Measurements from ENCODE around the gene SDR42E2. TPM values are rescaled to one million over a fixed set of nuclear protein-coding genes. Genes with fewer than 3 reads are reported as not detected.
A peak's percentile ranks its signal among the peaks of the same experiment; 100 is the strongest.
"Not testable (repeated sequence)": the region's sequence is repeated elsewhere in the genome, so short reads cannot be mapped to it uniquely, and the experiment has no call there.

The SDR42E2 gene
- total RNA-seq, 4 donors from 2014 or later = not detected

GRCh38 chr16:22195445-22195694 is 33.1 kb downstream of the SDR42E2 start:
- ATAC-seq (ENCODE audit: low FRiP score) (no peak), DNase-seq (ENCODE audit: low spot score) (no peak)
- no peak for TF ChIP-seq CTCF (IDR thresholded peaks at IDR 0.05)

DNA sequence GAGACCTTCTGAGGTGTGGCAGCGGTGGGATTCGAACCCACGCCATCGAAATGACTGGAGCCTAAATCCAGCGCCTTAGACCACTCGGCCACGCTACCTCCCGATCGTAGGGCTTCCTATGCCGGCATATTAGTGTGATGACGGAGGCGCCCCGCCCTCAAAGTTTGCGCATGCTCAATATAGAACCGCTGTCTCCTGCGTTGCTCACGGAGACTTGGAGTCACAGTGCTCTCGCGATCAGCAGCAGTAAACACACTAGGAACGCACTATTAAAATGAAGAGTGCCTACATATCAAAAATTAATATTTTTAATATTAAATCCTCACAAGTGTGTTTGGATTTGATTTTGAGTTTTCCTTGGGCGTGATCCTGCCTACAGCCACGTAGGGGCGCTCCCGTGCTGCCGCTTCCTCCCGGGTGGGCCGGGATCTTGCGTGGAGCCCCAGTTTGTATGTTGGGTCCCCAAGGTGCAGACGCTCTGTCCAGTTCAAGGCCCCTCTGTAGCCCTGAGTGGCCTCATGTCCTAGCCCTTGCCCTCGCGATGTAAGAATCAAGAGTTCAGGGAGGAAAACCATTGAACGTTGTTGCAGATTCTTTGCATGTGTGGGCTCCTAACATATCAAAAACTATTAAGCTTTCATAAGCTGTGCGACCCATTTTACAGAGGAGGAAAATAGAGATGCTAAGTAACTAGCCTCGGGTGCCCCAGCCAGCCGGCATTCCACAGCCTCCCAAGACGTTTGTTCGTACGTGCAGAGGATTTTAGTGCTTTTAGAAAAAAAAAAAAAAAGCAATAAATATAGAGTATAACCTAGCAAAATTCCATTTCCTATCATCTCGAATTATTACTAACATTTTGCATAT is 33.6 kb downstream of the SDR42E2 start:
- ATAC-seq (ENCODE audit: low FRiP score) = peak; percentile 57
- DNase-seq (ENCODE audit: low spot score) = peak; percentile 87
- peak in 2 of 3 donors; percentile 38 to 44 for TF ChIP-seq CTCF (IDR thresholded peaks at IDR 0.05)

DNA sequence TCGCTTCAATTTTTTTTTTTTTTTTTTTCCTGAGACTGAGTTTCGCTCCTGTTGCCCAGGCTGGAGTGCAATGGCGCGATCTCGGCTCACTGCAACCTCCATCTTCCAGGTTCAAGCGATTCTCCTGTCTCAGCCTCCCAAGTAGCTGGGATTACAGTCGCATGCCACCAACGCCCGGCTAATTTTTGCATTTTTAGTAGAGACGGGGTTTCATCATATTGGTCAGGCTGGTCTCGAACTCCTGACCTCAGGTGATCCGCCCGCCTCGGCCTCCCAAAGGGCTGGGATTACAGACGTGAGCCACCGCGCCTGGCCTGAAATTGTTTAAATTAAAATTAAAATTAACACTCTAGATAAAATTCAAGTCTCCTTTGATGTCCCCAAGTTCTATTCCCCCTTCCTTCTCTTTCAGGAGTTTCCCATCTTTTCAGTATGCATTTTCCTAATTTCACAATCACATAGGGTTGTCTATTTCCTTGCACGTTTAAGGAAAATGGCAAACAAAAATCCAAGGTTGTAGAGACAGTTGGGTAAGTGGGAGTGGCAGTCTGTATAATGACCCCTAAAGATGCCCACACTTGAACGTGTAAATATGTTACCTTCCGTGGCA is 34.4 kb downstream of the SDR42E2 start:
- not testable (repeated sequence) for ATAC-seq (ENCODE audit: low FRiP score)

DNA sequence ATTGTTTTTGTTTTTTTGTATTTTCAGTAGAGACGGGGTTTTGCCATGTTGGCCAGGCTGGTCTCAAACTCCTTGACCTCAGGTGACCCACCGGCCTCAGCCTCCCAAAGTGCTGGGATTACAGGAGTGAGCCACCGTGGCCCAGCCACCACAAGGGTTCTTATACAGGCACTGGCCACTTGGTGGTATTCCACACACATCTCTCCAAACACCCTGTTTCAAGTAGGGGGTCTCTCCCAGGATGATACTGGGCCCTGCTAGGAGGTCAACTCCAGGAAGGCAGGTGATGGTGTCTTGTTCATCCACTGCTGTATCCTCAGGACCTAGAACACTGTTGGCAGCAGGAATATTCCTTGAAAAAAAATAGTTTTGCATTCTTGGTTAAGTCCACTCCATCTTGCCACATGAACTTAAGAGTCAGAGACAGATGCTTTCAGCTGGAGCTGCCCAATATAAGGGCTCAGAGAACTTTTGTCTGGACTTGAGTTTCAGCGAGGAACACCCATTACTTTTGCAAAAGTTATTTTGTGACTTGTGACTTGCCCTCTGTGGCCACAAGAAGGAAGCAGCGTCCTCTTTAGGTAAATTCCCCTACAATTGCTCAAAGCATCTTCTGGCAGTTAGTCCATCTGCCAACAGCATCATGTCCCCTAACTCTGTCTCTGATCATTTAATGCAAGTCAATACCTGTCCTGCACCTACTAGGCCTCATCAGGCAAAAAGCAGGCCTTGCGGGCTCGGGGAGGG is 36.4 kb downstream of the SDR42E2 start:
- no peak for ATAC-seq (ENCODE audit: low FRiP score)
- TF ChIP-seq CTCF (IDR thresholded peaks at IDR 0.05) = no peak
- DNase-seq (ENCODE audit: low spot score) = no peak

More for the DNA sequence above, 34.4 kb downstream of the SDR42E2 start:
- not testable (repeated sequence) for DNase-seq (ENCODE audit: low spot score)

DNA sequence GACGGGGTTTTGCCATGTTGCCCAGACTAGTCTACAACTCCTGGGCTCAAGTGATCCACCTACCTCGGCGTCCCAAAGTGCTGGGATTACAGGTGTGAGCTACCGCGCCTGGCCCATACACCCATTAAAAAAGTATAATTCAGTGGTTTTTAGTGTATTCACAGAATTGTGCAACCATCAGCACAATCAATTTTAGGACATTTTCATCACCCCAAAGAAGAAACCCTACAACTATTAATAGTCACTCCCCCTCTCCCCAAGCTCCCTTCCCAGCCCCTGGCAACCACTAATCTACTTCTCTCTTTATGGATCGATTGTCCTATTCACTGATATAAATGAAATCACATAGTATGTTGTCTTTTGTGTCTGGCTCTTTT is 39.9 kb downstream of the SDR42E2 start:
- TF ChIP-seq CTCF (IDR thresholded peaks at IDR 0.05) = no peak
- DNase-seq (ENCODE audit: low spot score) = no peak

DNA sequence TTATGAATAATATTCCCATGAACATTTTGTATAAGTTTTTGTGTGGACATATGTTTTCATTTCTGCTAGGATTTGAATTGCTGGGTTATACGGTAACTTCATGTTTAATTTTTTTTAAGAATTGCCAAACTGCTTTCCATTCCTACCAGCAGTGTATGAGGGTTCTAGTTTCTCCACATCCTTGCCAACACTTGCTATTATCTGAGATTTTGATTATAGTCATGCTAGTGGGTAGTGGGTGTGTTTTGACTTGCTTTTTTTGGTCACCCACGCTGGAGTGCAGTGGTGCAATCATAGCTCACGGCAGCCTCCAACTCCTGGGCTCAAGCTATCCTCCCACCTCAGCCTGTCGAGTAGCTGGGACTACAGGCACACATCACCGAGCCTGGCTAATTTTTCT is 40.8 kb downstream of the SDR42E2 start:
- DNase-seq (ENCODE audit: low spot score) (no peak), ATAC-seq (ENCODE audit: low FRiP score) (no peak)
- no peak for TF ChIP-seq CTCF (IDR thresholded peaks at IDR 0.05)

More for the DNA sequence above, 39.9 kb downstream of the SDR42E2 start:
- ATAC-seq (ENCODE audit: low FRiP score) = no peak

GRCh38 chr16:22204091-22204655 is 41.9 kb downstream of the SDR42E2 start:
- no peak for TF ChIP-seq CTCF (IDR thresholded peaks at IDR 0.05)
- DNase-seq (ENCODE audit: low spot score) (no peak), ATAC-seq (ENCODE audit: low FRiP score) (no peak)
